A673 (cell line): ENCODE results near the gene ABCA2. TPM values are rescaled to one million over a fixed set of nuclear protein-coding genes. Genes with fewer than 3 reads are reported as not detected.

Experiments
- BruUV-seq: library from RNA; stranded (reverse); fragments of 400-500 nt; replicated peaks from 2 replicates; lab custom pipeline; 2021; lab: Mats Ljungman, UMichigan
- CTCF ChIA-PET: fragments of 300-600 bp; sonication (Branson Sonifier 250); formaldehyde crosslinking; loops from one replicate; lab custom pipeline; 2022; ENCODE audit warnings: antibody characterized with exemption; lab: Charles Lee
- POLR2A ChIA-PET: fragments of 300-600 bp; sonication (Branson Sonifier 250); formaldehyde crosslinking; loops from one replicate; lab custom pipeline; 2022; ENCODE audit warnings: antibody characterized with exemption; ENCODE audit not compliant: low non-redundant PET; lab: Charles Lee
- DNase-seq: peaks from one replicate; pipeline ENCODE4 v3.0.0-alpha.2; 2015; ENCODE audit warnings: low spot score
- H3K27ac ChIP-seq: fragments of 200-600 bp; sonication (generic); 2 replicates; pipeline ENCODE4 v1.5.1; 2016; ENCODE audit warnings: mixed run types, low read depth, mild to moderate bottlenecking, mixed read lengths, antibody characterized with exemption, low read length; ENCODE audit not compliant: poor library complexity, severe bottlenecking
- H3K27me3 ChIP-seq: fragments of 200-600 bp; sonication (generic); replicated peaks from 2 replicates; pipeline ENCODE4 v1.6.1; 2017; ENCODE audit warnings: mixed run types, low read depth, mild to moderate bottlenecking, mixed read lengths, antibody characterized with exemption, low read length; ENCODE audit not compliant: insufficient read depth, poor library complexity
- H3K36me3 ChIP-seq: fragments of 200-600 bp; sonication (generic); 2 replicates; pipeline ENCODE4 v1.6.1; 2016; ENCODE audit warnings: mixed run types, mild to moderate bottlenecking, mixed read lengths, antibody characterized with exemption, low read length; ENCODE audit not compliant: insufficient read depth, poor library complexity, severe bottlenecking
- H3K4me1 ChIP-seq: fragments of 200-600 bp; sonication (generic); 2 replicates; pipeline ENCODE4 v1.6.1; 2017; ENCODE audit warnings: mixed run types, mild to moderate bottlenecking, mixed read lengths, antibody characterized with exemption, low read length; ENCODE audit not compliant: insufficient read depth, poor library complexity, severe bottlenecking
- H3K4me3 ChIP-seq: fragments of 200-600 bp; sonication (generic); 2 replicates; pipeline ENCODE4 v1.5.1; 2016; ENCODE audit warnings: low read depth, mixed run types, mild to moderate bottlenecking, mixed read lengths, low read length; ENCODE audit not compliant: poor library complexity, severe bottlenecking
- H3K9me3 ChIP-seq: fragments of 200-600 bp; sonication (generic); 2 replicates; pipeline ENCODE4 v1.6.1; 2016; ENCODE audit warnings: mixed run types, low read depth, mild to moderate bottlenecking, mixed read lengths, antibody characterized with exemption, low read length; ENCODE audit not compliant: poor library complexity, severe bottlenecking
- EZH2 ChIP-seq: fragments of 200-600 bp; sonication (generic); IDR thresholded peaks from 2 replicates; pipeline ENCODE4 v1.6.1; 2017; ENCODE audit warnings: borderline replicate concordance, low read depth, mild to moderate bottlenecking, mixed read lengths, antibody characterized with exemption, low read length; ENCODE audit not compliant: poor library complexity, severe bottlenecking
- intact Hi-C: fragments of 100-400 bp; cut with micrococcal nuclease; formaldehyde crosslinking; loops from one replicate; pipeline ENCODE4 v1.10.0; 2022; ENCODE audit not compliant: unreplicated experiment
- total RNA-seq: library from RNA; stranded (reverse); gene quantifications from 2 replicates; pipeline ENCODE4 v1.2.3, GENCODE V29; 2021
- TF ChIP-seq, protein P1 (sequence below): fragments of 300-800, 200-600 bp; sonication (generic); conservative IDR thresholded peaks from 2 replicates; pipeline ENCODE4 v1.5.1; 2017; ENCODE audit warnings: low read depth, mild to moderate bottlenecking, antibody characterized with exemption, low read length, moderate library complexity, mixed read lengths

ABCA2 gene
- total RNA-seq, 1 experiment from 2014 or later, result 27.8 TPM

DNA sequence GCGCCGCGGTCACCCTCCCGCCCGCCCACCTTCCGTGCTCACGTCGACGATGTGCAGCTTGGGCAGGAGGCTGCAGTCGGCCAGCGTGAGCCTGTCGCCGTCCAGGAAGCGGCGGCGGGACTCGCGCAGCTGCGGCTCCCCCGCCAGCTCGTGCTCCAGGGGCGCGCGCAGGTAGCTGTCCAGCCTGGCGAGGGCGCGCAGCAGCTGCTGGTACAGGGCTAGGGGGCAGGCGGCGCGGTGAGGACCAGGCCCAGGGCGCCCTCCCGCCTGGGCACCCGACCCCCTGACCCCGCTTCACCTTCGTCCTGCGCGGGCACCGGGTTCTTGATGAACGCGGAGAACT, 33.2 kb downstream of the ABCA2 start:
- Histone ChIP-seq H3K4me1 (peaks cover 26% of the 10 kb centered on the region), H3K36me3 (peaks cover 7% of the 10 kb centered on the region), H3K27ac (no peak overlapping the region), H3K9me3 (no peaks in the 10 kb centered on the region), H3K27me3 (no peaks in the 10 kb centered on the region), H3K4me3 (no peak overlapping the region)
- ChIA-PET POLR2A (no interaction called here), CTCF (no interaction called here)
- no TSS peak for BruUV-seq
- intact Hi-C loops, result no loop called here
- TF ChIP-seq EZH2, result no peak
- TF ChIP-seq, protein P1, sequence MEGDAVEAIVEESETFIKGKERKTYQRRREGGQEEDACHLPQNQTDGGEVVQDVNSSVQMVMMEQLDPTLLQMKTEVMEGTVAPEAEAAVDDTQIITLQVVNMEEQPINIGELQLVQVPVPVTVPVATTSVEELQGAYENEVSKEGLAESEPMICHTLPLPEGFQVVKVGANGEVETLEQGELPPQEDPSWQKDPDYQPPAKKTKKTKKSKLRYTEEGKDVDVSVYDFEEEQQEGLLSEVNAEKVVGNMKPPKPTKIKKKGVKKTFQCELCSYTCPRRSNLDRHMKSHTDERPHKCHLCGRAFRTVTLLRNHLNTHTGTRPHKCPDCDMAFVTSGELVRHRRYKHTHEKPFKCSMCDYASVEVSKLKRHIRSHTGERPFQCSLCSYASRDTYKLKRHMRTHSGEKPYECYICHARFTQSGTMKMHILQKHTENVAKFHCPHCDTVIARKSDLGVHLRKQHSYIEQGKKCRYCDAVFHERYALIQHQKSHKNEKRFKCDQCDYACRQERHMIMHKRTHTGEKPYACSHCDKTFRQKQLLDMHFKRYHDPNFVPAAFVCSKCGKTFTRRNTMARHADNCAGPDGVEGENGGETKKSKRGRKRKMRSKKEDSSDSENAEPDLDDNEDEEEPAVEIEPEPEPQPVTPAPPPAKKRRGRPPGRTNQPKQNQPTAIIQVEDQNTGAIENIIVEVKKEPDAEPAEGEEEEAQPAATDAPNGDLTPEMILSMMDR, result no peak
- no peak for DNase-seq

DNA sequence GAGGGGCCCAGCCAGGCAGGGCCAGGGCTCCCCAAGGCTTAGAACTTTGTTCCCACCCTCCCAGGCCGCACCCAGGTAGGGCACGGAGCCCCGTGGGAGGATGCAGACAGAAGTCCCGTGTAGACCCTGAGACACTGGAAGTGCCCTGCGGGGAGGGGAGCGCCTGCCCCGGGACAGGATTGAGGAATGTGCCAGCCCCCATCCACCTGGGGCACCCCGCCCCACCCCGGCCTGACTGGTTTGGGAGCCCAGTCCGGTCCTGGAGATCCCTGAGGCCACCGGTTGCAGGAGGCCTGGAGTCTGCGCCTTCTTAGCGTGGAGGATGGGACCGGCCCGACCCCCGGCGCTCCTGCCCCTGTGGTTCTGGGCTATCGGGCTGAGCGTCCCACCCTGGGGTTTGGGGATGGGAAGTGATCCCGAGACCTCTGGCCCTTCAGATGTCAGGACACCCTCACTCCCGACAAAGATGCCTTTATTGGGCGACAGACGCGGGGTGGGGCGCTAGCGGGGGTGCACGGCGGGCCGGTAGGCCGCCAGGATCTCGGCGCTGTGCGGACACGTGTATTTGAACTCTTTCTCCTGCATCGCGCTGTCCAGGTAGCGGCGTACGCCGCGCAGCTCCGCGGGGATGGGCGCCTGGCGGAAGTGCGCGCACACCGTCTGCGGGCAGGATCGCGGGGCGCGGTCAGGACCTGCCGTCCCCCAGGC, 33.7 kb downstream of the ABCA2 start:
- Histone ChIP-seq H3K9me3 (no peaks in the 10 kb centered on the region), H3K27me3 (no peaks in the 10 kb centered on the region), H3K27ac (no peak overlapping the region), H3K4me1 (peaks cover 26% of the 10 kb centered on the region), H3K36me3 (peaks cover 7% of the 10 kb centered on the region), H3K4me3 (no peak overlapping the region)
- ChIA-PET CTCF (no interaction called here), POLR2A (no interaction called here)
- DNase-seq, result no peak
- BruUV-seq, result no TSS peak
- TF ChIP-seq, protein P1, result no peak
- no peak for TF ChIP-seq EZH2
- intact Hi-C loops, result no loop called here

DNA sequence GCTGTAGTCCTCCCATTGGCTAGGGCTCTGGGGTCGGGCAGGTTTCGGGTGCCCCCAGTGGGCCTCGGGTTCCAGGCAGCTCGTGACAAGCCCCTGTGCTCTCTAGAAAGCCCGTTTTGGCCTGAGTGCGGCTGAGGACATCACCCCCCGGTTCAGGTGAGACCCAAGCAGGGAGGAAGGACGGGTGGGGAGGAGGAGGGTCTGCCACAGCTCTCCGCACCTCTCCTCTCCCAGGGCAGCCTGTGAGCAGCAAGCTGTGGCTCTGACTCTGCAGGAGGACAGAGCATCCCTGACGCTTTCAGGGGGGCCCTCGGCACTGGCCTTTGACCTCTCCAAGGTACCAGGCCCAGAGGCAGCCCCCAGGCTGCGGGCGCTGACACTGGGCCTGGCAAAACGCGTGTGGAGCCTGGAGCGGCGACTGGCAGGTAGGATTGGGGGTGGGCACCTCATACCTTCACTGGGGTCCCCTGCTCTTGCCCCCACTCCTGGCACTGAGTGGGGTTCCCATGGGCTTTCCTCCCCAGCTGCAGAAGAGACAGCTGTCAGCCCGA, 35.1 kb downstream of the ABCA2 start:
- Histone ChIP-seq H3K4me1 (peaks cover 26% of the 10 kb centered on the region), H3K27me3 (no peaks in the 10 kb centered on the region), H3K36me3 (peaks cover 7% of the 10 kb centered on the region), H3K9me3 (no peaks in the 10 kb centered on the region), H3K27ac (peak overlapping the region; percentile 88), H3K4me3 (peak overlapping the region; percentile 75)
- POLR2A ChIA-PET, result no interaction called here
- intact Hi-C loops, result no loop called here
- BruUV-seq, result no TSS peak
- CTCF ChIA-PET, result interaction anchor here (0.6 kb wide), 1 partner anchor 232 kb away, joined by 3 read pairs; no protein-coding TSS in a partner anchor
- no peak for DNase-seq
- no peak for TF ChIP-seq EZH2
- TF ChIP-seq, protein P1, result no peak
